Activated T-helper 1 cell treated with anti-CD3 and anti-CD28 coated beads, Interleukin-2, amount 50 U/mL, for 16 hours (primary cell): ENCODE results near the gene CEP350.
A peak's percentile ranks its signal among the peaks of the same experiment; 100 is the strongest.
"Not testable (repeated sequence)": the region's sequence is repeated elsewhere in the genome, so short reads cannot be mapped to it uniquely, and the experiment has no call there.

Source experiments
- DNase-seq, 2 donors: peaks; one replicate each; pipeline ENCODE4 v3.0.0-alpha.2; 2020; ENCODE audit warnings: low read depth in 1 of 2, low spot score in 1 of 2

CEP350 gene

DNA sequence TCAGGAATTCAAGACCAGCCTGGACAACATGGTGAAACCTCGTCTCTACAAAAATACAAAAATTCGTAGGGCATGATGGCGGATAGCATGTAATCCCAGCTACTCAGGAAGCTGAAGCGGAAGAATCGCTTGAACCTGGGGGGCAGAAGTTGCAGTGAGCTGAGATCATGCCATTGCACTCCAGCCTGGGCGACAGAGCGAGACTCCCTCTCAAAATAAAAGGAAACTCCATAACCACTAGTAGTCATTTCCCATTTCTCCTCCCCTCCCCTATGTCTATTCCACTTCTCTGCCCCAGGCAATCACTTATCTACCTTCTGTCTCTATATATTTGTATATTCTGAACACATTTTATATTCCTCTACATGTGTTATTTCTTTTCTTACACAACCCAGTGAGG is 4.0 kb upstream of the CEP350 start:
- no peak for DNase-seq

DNA sequence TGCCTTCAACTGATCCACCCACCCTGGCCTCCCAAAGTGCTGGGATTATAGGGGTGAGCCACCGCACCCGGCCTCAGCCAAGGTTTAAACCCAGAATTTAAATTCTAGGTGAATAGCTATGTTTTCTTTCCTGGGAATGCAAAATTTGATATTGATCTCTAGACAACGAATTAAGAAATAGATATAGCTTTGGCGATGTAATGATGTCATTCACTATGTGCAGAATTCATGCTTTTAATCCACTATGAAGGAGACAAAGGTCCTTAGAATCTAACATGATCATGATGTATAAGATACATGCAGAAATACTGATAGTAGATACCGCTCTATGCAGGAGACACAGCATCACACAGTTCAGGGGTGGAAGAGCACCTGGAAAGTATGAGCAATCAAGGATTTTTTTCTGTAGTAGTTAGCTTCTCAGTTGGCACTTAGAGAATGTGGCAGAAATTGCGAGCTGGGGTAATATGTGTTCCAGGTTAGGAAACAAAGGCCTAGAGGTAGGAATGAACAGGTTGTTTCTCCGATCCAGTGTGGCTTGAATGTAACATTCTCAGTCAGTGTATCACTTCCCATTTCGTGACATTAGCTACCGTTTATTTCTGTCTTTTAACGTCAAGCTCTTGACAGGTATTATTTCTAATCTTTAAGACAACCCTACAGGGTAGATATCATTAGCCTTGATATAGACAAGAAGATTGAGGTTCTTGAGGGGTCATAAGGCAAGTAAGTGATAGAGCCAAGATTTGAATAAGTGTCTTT is 3.0 kb upstream of the CEP350 start:
- DNase-seq = no peak

DNA sequence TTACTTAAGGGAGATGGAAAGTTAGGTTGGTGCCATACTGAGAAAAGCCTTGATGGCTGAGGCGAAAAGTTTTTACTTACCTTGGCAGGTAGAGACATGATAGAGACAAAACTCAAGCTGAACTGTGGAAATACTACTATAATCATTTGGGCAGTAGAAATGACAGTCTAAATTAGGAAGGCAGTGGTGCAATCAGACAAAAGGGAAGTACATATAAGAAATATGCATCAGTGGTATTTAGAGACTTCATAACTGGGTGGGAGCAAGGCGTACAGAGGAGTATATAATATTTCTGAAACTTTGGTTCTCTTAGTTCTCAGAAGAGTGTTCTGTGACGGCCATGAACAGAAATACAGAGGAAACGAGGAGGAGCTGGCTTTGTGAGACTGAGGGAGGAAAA is 2.4 kb upstream of the CEP350 start:
- DNase-seq = no peak

DNA sequence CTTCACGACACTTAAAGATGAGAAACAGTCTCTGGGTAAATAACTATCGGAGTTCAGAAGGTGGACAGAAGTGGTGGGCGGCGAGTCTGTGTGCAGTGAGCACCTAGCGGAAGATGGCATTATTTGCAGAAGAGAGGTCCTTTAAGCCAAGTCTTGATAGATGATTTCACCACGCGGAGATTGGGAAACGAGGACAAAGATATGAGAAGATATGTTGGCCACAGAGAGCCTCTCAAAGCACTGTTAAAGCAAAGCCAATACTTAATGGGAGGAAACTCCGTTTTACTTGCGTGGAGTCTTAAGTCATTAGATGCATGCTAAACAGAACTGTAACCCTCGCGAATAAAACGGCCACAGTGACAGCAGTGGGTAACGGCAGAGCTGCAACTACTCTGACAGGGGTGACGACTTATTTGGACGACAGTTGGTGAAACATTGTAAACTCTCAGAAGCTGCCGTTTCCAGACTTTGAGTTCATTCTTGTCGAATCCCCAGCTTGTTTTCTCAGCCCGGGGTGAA is 577 bp upstream of the CEP350 start:
- DNase-seq = peak in 1 of 2 donors; percentile 6

DNA sequence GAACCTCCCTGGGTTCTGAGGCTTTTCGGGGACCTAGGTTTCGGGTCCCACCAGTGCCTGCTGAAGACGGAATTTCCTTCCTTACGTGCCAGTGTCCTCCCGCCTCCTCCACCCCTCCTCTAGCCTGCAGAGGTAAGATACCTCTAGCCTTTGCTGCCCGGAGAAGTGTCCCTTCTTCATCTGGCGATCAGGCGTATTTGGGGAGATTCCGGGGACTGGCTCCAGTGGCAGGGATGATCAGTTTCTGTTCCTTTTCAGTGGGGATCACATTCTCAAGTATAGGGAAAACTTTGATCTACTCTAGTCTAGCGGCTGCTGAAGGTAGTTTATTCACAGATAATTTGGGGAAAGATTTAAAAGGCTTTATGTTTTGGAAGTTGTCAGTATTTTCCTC is 674 bp downstream of the CEP350 start:
- DNase-seq = no peak

DNA sequence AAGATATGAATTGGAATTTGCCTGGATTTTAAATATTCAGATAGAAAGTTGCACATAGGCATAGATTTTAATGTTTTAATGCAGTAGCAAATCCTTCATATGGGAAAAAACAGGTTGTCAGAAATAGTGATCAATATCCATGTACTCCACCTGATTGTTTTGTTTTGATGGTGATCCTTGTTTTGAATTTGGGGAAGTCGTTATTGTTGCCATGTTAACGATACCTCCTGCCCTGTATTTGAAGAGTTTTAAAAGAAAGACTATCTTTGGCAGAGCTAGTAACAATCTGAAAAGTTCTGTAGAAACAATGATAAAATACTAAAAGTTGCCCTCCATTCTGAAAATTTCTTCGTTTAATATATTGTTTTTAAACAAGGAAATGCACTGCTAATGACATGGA is 1.1 kb downstream of the CEP350 start:
- no peak for DNase-seq

DNA sequence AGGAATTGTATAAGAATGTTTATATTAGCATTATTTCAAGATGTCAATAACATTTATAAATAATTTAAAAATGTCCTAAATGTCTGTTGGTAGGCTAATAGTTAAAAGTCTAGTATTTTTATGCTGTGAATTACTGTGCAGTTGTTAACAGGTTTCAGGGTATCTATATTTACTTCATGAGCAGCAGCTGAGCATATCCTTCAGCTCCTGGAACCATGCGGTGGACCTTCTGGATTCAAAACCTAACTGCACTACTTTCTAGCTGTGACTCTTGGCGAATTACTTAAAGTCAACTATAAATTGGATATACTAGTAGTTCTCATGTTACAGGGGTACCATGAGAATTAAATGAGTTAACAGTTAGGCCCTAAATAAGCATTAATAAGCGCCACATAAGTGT is 3.7 kb downstream of the CEP350 start:
- DNase-seq = no peak

DNA sequence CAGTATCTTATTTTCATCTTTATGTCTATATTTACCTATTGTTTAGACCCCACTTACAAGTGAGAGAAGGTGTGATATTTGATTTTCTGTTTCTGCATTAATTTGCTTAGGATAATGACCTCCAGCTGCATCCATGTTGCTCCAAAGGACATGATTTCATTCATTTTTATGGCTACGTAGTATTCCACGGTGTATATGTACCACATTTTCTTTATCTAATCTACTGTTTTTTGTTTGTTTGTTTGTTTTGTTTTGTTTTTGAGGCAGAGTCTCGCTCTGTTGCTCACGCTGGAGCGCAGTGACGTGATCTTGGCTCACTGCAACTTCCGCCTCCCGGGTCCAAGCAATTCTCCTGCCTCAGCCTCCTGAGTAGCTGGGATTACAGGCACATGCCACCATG is 7.6 kb downstream of the CEP350 start:
- DNase-seq = not testable (repeated sequence)

DNA sequence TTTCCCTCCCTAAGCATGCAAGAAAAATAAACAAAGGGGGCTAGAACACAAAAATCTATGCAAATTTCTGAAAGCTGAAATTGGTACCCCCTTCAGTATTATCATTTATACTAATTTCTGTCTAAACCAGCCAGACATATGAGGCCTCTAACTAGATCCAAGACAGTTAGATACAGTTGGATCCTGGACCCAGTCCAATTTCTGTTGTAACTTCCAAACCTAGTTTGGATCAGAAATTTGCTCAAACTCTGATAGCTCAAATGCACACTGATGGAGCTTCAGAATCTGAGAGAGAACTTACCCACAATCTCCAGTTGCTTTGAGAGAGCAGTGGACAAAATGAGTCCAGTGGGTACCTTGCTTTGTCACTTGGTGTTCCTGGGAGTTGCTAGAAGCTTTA is 11.9 kb downstream of the CEP350 start:
- DNase-seq = no peak

DNA sequence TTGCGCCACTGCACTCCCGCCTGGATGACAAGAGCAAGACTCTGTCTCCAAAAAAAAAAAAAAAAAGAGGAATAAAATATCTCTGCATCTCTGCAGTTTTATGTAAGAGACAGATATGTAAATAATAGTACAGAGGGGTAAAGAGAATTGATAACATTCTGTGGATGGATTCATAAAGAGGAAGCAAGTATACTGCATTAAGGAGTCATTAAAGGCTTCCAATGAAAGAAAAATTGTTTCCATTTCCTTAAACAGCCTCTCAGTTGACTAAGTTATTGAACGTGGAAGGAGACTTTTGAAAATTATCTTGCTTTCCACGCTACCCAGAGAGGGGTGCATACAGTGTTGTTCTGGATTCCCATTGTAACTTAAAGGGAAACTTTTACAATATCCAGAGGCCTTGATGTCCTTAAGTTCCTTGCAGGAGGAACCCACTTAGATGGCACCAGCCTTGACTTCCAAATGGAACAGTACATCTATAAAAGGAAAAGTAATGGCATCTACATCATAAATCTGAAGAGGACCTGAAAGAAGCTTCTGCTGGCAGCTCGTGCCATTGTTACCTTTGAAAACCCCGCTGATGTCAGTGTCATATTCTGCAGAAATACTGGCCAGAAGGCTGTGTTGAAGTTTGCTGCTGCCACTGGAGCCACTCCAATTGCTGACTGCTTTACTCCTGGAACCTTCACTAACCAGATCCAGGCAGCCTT is 13.8 kb downstream of the CEP350 start:
- no peak for DNase-seq

DNA sequence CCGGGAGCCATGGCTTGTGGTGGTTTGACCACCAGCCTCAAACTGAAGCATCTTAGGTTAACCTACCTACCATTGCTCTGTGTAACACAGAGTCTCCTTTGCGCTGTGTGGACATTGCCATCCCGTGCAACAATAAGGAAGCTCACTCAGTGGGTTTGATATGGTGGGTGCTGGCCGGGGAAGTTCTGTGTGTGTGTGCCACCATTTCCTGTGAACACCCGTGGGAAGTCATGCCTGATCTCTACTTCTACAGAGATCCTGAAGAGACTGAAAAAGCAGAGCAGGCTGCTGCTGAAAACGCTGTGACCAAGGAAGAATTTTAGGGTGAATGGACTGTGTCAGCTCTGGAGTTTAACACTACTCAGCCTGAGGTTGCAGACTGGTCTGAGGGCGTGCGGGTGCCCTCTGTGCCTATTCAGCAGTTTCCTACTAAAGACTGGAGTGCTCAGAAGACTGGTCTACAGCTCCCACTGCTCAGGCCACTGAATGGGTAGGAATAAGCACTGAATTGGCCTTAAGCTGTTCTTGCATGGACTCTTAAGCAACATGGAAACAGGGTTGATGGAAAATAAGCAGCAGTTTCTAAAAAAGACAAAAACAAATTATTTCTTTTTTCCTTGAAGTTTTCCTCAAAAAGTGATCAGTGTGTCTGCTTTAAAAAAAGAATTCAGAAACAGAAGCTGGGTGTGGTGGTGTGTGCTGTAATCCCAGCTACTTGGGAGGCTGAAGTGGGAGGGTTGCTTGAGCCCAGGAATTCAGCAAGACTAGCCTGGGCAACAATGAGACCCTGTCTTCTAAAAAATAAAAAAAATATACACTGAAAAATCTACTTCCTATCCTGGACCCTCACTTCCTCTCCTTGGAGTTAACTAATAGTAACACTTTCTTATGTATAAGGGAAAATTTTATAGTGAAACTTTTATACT is 14.6 kb downstream of the CEP350 start:
- DNase-seq = no peak

DNA sequence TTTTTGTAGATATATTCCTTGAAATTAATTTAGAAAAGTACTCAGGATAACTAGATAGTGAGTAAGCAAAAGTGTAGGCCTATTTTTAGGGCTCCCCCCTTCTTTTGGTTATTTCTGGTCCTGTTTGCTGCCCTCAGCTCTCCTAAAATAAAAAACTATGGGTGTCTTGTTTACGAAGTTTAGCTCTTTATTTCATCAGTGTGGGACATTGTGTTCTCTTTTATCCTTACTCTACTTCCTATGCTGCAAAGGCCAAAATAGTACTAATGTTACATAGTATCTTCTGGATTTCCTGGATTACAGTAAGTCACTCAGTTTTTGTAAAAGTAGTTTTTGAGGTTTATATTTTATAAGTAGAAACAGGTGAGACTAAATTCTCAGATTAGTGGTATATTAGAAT is 15.4 kb downstream of the CEP350 start:
- no peak for DNase-seq

DNA sequence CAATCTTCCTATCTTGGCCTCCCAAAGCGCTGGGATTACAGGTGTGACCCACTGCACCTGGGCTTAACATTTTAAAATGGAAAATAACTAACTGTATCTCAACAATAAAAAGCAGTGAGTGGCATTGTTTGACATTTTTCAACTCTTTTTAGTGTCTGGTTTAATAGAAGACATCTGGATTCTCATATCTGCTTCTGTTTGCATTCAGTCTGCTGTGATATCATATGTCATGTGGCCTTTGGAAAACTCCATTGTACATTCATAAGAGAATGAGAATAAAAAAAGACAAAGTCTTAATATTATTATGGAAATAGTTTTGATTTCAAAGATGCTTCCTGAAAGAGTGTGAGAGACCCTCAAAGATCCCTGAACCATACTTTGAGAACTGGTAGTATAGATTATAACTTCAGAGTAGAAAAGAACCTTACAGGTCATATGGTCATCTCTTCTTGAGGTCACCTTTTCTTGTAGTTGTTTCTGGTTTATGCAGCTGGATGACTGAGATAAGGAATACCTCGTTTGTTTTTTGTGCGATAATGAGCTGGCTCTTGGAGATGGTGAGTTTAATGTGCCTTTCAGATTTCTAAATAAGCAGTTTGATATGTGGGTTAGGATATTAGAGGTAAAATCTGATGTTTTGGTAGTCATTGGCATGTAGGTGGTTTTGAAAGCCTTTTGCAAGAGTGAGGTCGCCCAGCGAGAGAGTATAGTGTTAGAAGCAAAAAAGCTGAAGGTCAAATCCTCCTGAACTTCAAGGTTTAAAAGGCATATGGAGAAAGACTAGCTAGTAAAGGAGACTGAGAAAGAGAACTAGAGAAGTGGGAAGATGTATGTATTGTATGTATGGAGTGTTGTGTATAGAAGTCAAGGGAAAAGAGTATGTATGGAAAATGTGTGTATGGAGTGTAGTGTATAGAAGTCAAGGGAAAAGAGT is 17.2 kb downstream of the CEP350 start:
- DNase-seq = no peak

DNA sequence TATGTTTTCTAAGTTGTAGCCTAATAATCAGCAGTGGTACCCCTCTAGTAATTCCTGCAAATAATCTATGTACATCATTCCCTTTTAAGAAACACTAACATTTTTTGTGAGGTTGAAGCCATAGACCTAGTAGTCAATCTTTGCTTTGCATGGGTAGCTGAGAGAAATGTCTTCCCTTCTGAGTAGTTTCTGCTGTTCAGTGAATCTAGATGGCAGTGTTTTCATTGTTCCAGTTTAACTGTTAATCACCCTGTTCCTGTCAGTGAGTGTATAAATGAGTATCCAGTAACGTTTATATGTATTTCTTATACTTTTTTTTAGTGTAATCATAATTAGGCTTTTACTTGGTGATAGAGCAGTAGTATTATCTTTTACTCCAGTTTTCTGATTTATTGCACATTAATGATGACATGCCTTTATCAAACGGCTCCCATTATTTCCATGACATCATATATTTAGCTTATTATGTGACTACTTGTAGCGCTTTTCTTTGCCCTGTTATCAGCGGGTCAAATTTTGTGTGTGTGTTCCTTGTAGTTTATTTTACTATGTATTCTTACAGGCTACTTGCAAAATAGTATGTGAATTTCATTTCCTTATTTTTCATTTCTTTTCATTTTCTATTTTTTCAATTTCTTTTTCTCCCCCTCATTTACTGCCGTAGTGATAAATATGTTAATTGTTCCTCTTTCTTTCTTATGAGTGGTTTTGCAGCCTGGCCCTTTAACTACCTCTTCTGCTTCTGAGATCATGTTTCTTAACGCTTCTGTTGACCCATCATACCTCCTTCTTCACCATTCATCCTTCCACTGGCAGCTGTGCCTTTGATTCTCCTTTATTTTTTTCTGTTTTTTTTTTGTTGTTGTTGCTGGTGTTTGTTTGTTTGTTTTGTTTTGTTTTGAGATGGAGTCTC is 18.8 kb downstream of the CEP350 start:
- DNase-seq = no peak

DNA sequence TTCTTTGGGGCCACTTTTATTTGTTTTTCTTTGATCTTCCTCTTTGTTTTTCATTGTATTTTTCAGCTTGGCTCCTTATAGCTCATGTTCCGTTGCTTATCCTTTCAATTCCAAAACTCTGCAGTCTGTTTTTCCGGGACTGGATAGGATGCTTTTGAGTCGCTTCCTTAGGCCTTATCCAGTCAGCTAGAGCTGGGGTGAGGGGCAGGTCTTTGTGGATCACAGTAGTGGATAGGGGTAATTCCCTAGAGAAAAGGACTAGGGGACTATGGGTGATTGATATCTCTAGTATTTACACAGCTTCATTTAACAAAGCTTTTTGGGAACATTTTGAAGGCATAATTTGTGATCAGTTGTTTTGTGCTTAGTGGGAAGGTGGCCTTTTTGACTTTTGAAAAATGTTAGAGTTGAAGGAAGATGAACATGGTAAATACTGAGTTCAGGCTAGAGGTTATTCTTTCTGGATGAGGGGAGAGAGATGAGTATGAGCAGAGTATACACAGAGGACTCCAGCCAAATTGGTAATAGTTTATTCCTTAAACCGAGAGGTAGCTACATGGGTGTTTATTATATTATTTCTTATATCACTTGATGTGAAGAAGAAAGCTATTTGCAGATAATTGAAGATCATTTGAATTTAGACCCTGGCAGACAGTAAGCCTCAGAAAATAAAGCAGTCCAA is 22.5 kb downstream of the CEP350 start:
- DNase-seq = no peak

DNA sequence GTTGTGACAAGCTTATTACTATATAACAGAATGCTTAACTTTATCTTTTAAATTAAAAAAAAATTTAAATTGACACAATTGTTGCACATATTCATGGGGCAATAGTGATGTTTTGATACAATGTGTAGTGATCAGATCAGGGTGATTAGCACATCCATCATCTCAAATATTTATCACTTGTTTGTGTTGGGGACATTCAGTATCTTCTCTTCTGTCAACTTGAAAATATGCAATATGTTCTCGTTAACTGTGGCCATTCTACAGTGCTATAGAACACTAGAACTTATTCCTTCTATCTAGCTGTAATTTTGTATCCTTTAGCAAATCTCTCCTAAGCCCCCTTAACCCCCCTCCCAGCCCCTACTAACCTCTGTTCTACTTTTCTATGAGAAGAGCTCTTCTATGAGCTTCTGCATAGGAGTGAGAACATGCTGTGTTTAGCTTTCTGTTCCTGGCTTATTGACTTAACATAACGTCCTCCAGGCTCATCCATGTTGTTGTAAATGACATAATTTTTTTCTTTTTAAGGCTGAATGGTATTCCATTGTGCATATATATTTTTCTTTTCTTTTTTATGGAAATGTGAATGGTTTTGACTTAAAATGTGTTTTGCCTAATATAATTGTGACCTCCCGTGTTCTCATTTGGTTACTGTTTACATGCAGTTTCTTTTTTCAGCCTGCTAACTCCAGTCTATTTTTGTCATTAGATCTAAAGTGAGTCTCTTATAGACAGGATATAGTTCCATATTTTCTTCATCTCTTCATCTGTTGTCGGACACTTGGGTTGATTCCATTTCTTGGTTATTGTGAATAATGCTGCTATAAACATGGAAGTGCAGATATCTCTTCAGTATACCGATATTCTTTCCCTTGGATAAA is 23.8 kb downstream of the CEP350 start:
- no peak for DNase-seq

DNA sequence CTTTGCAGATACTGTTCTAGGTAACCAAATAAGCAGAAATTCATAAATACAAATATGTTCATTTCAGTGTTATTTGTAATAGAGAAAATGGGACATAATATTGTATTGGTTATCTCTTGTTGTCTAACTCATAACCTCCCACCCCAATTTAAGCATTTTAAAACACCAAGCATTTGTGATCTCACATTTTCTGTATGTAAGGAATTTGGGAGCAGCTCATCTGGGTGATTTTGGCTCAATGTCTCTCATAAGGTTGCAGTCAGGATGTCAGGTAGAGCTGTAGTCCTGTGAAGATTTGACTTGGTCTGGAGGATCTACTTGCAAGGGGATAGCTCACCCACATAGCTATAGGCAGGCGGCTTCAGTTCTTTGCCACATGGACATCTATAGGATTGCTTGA is 29.5 kb downstream of the CEP350 start:
- DNase-seq = no peak

DNA sequence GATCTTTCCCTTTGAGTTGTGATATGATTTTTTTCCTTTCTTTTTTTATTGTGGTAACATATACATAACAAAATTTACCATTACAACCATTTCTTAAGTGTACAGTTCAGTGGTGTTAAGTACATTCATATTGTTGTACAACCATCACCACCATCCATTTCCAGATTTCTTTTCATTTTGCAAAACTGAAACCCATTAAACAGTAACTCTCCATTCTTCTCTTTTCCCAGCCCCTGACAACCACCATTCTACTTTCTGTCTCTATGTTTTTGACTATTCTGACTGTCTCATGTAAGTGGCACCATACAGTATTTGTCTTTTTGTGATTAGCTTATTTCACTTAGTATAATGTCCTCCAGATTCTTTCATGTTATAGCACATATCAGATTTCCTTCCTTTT is 30.3 kb downstream of the CEP350 start:
- no peak for DNase-seq
